ENCODE data around the gene A3GALT2.

Gene A3GALT2

DNA sequence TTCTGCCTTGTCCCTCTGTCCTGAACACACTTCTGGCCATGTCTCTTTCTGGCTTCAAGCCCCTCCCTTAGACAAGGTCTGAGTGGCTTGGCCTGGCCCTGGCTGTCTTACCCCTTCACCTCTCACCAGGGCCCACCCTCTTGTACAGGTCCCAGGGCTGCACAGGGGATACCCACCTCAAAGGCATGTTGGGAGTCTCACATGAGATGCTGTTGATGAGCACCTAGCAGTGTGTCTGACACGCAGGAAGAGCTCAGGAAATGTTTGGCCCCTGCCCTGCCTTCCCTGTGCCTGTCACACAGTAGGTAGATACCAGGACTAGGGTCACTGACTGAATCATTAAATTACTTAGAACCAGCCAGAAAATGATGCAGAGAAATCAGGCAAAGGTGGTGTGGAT lies 48.0 kb downstream of the A3GALT2 start:
- TF ChIP-seq POLR2AphosphoS5 (IDR thresholded peaks at IDR 0.05; ENCODE audit: low read depth, low read length) (no peak), POLR2A (IDR thresholded peaks at IDR 0.05; ENCODE audit: low read depth, low read length) (no peak), TAF1 (IDR thresholded peaks at IDR 0.05; ENCODE audit: borderline replicate concordance, low read depth, low read length) (no peak)
- no peak for DNase-seq (ENCODE audit: insufficient read length)
- no peak for FAIRE-seq

DNA sequence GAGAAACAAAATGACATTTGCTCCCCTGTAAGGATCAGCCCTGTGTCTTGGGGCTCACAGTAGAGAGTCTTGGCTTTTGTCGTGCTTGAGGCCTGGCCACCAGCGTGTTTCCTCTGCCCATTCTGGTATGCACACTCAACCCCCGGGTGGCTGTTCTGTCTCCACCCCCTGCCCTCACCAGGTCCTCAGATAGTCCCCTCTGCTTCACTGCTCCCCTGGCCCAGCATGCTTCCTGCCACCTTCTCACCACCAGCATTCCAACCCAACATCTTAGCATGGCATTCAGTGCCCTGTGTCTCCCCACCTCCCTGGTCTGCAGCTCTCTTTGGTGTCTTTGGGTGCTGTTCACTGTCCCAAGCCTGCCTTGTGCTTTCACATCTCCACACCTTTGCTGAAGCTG lies 48.4 kb downstream of the A3GALT2 start:
- DNase-seq (ENCODE audit: insufficient read length) (no peak), FAIRE-seq (no peak)
- TF ChIP-seq POLR2AphosphoS5 (IDR thresholded peaks at IDR 0.05; ENCODE audit: low read depth, low read length) = no peak
- TF ChIP-seq POLR2A (IDR thresholded peaks at IDR 0.05; ENCODE audit: low read depth, low read length) = no peak
- TF ChIP-seq TAF1 (IDR thresholded peaks at IDR 0.05; ENCODE audit: borderline replicate concordance, low read depth, low read length) = no peak

DNA sequence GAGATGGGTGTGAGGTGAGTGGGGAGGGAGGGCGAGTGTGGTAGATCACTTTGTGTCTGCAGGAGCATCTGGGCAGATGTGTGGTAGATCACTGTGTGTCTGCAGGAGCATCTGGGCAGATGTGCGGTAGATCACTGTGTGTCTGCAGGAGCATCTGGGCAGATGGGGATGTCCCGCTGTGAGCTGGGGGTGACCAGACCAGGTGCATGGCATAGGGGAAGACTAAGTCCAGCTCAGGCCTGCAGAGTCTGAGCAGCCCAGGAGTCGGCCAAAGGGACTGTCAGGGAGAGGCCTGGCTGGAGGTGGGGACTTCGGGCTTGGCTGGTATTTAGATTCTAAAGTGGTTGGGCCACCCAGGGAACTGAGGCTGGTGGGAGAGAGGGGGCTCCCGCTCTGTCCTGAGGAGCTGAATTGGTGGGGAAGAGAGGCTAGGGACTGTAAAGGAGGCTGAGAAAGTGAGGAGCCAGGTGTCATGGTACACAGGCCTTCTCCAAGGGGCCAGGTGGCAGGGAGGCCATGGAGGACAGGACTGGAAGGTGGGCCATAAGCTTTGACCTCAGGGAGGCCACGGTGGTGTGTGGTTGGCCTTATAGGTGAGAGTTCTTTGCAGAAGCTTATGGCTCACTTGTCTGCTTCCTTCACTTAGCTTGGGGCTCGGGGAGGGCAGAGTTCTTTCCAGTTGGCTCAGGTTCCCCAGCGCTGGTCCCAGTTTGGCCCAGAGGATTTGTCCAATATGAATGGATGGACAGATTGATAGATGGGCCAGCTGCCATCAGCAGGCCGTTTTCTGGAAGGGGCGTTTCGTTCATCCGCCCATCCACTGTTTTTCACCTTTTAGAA lies 49.0 kb downstream of the A3GALT2 start:
- DNase-seq (ENCODE audit: insufficient read length) (no peak), FAIRE-seq (no peak)
- no peak for TF ChIP-seq POLR2AphosphoS5 (IDR thresholded peaks at IDR 0.05; ENCODE audit: low read depth, low read length)
- TF ChIP-seq POLR2A (IDR thresholded peaks at IDR 0.05; ENCODE audit: low read depth, low read length) = no peak
- TF ChIP-seq TAF1 (IDR thresholded peaks at IDR 0.05; ENCODE audit: borderline replicate concordance, low read depth, low read length) = no peak

DNA sequence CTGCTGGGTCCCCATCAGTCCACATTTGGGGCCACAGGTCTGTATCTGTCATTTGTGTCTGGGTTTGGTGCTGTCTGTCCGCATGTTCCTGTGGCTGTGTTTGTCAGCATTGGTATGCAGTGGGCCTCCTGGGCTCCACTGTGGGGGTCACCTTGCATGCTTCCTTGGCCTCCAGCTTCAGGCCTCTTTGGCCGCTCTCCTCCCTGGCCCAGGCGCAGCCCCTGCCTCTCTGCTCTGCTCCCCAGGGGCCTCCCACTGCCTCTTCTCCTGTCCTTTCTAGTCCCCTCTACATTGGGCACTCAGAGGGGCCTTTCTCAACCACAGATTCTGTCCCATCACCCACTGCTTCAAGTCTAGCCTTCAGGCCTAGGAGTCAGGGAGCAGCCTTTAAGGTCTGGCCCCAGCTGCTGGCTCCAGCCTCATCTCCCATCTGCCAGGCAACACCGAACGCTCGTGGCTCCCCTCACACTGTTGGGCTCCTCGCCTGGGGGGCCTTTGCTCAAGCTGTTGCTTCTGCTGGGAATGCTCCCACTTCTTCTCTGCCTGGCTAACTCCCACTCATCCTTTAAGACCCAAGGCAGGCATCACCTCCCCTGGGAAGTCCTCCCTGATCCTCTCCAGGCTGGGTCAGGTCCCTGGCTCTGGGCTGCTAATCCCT lies 50.0 kb downstream of the A3GALT2 start:
- no peak for DNase-seq (ENCODE audit: insufficient read length)
- FAIRE-seq = no peak
- TF ChIP-seq TAF1 (IDR thresholded peaks at IDR 0.05; ENCODE audit: borderline replicate concordance, low read depth, low read length) (no peak), POLR2A (IDR thresholded peaks at IDR 0.05; ENCODE audit: low read depth, low read length) (no peak), POLR2AphosphoS5 (IDR thresholded peaks at IDR 0.05; ENCODE audit: low read depth, low read length) (no peak)

DNA sequence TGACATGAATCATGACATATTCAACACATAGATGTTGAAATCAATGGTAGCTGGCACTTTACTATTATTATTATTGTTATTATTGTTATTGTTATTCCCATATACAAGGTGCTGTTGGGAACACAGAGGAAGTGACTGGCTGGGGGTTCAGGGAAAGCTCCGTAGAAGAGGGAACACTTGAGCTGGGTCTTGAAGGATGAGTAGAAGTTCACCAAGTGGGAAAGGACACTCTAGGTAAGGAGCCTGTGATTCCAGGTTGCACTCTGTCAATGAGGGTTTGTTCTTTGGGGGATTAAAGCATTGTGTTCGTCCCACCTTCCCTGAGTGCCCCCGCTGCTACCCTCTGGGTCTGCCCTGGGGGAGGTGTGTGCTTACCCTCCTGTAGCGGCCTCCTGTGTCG lies 50.5 kb downstream of the A3GALT2 start:
- TF ChIP-seq POLR2A (IDR thresholded peaks at IDR 0.05; ENCODE audit: low read depth, low read length) = no peak
- TF ChIP-seq TAF1 (IDR thresholded peaks at IDR 0.05; ENCODE audit: borderline replicate concordance, low read depth, low read length) = no peak
- TF ChIP-seq POLR2AphosphoS5 (IDR thresholded peaks at IDR 0.05; ENCODE audit: low read depth, low read length) = no peak
- FAIRE-seq (no peak), DNase-seq (ENCODE audit: insufficient read length) (no peak)

DNA sequence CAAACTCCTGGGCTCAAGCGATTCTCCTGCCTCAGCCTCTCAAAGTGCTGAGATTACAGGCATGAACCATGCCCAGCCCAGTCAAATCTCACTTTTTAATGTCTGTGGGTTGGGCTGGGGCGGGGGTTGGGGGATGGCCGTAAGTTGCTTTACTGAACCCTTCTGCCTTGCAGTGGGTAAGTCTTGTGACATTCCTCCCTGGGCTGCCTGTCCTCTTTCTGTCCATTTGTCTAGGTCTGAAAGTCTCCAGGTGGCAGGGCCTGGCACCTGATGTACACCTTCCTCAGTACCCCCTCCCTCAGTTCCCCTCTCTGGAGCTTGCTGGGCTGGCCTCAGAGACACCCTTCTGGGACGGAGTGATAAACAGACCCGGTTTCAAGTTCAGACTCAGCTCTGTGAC lies 51.3 kb downstream of the A3GALT2 start:
- FAIRE-seq (no peak), DNase-seq (ENCODE audit: insufficient read length) (no peak)
- TF ChIP-seq POLR2A (IDR thresholded peaks at IDR 0.05; ENCODE audit: low read depth, low read length) = no peak
- TF ChIP-seq TAF1 (IDR thresholded peaks at IDR 0.05; ENCODE audit: borderline replicate concordance, low read depth, low read length) = no peak
- TF ChIP-seq POLR2AphosphoS5 (IDR thresholded peaks at IDR 0.05; ENCODE audit: low read depth, low read length) = no peak

DNA sequence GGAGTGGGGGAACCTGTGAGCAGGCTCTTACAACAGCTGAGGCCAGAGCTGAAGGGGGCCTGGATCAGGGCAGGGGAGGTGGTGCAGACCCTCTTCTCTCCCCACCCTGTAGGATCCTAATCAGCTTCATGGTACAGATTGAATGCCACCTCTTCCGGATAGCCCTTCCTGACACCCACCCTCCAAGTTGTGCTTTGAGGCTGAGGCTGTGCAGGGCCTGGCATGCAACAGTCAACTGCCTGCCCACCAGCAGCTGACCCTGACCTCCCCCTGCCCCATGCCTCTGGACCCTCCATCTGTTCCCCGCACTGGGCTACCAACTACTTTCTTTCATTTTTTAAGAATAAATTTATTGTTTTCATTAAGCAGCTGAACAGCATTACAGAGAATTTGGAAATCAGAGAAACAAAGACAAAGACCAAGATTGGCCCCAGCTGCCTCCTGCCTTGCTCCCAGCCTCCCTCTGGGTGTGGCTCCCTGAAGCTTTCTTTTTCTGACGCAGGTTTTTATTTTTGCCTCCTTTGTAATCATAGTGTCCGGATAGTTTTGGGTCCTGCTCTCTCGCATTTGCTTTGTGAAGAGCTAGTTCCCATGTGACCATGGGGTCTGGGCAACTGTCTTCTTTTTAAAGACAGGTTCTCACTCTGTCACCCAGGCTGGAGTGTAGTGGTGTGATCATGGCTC lies 51.8 kb downstream of the A3GALT2 start:
- no peak for TF ChIP-seq POLR2AphosphoS5 (IDR thresholded peaks at IDR 0.05; ENCODE audit: low read depth, low read length)
- FAIRE-seq = no peak
- DNase-seq (ENCODE audit: insufficient read length) = no peak

DNA sequence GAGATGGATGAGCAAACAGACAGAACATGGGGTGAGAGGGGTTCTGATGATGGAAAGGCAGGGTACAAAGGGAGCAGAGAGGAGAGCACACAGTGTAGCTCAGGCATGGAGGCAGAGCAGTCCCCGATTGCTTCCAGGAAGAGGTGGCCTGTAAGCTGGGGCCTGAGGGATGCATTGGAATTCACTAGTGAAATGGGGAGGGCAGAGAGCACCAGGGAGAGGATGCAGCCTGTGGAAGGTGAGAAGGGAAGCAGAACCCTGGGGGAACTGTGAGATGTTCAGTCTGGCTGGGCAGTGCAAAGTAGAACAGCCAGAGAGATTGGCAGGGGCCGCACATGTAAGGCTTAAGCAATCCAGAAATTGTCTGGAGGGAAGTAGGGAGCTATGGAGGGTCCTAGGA lies 52.4 kb downstream of the A3GALT2 start:
- TF ChIP-seq POLR2AphosphoS5 (IDR thresholded peaks at IDR 0.05; ENCODE audit: low read depth, low read length) = no peak
- TF ChIP-seq POLR2A (IDR thresholded peaks at IDR 0.05; ENCODE audit: low read depth, low read length) = no peak
- no peak for TF ChIP-seq TAF1 (IDR thresholded peaks at IDR 0.05; ENCODE audit: borderline replicate concordance, low read depth, low read length)
- FAIRE-seq = no peak

DNA sequence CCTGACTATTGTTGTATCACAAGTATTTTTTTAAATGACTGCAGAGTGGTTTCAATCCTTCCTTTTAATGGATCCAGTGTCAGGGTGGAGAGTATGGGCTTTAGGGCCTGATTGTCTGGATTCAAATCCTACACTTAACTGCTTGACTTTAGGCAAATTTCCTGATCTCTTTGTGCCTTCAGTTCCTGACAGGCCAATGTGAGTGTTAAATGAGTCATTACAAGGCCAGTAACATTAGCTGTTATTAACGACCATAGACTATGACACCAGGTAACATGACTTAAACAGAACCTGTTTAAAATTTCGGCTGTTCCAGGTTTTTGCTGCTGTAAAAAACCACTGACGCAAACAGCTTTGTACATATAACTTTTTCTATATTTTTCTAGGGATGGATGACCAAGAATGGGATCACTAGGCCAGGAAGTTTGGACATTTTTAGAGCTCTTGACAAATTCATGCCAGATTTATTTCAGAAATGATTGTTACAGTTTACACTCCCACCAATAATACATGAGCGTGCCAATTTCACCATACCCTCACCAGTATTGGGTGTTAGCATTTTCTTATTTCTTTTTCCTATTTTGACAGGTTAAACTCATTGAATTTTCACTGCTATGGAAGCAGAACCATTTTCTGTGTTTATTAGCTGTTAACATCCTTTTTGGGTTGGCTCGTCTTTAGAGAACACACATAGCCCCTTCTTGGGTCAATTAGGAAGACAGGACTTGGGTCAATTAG lies 53.3 kb downstream of the A3GALT2 start:
- FAIRE-seq (peak; percentile 80), DNase-seq (ENCODE audit: insufficient read length) (no peak)
- TF ChIP-seq POLR2AphosphoS5 (IDR thresholded peaks at IDR 0.05; ENCODE audit: low read depth, low read length) (no peak), TAF1 (IDR thresholded peaks at IDR 0.05; ENCODE audit: borderline replicate concordance, low read depth, low read length) (no peak), POLR2A (IDR thresholded peaks at IDR 0.05; ENCODE audit: low read depth, low read length) (no peak)

More for the DNA sequence above, 52.4 kb downstream of the A3GALT2 start:
- DNase-seq (ENCODE audit: insufficient read length) = no peak

DNA sequence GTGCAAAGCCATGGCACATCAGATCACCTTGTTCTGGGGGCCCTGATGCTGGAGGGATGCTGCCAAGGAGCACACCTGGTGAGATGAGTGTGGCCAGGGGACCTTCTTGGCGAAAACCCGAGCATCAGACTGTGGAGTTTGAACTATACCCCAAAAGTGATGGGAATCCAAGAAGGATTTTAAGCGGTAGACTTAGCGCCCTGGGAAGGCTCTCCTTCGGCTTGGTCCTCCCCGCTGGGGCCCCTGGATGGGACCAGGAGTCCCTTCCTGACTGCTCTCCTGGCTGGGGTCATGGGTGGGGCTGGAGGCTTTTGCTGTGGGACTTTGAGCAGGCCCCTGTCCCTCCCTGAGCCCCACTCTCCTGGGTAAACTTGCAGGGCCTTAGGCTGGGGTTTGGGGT lies 54.1 kb downstream of the A3GALT2 start:
- FAIRE-seq = no peak
- TF ChIP-seq TAF1 (IDR thresholded peaks at IDR 0.05; ENCODE audit: borderline replicate concordance, low read depth, low read length) = no peak
- TF ChIP-seq POLR2A (IDR thresholded peaks at IDR 0.05; ENCODE audit: low read depth, low read length) = no peak
- no peak for TF ChIP-seq POLR2AphosphoS5 (IDR thresholded peaks at IDR 0.05; ENCODE audit: low read depth, low read length)
- no peak for DNase-seq (ENCODE audit: insufficient read length)

All from GM12892 (cell line).